ENCODE data around the gene HM13.

DNA sequence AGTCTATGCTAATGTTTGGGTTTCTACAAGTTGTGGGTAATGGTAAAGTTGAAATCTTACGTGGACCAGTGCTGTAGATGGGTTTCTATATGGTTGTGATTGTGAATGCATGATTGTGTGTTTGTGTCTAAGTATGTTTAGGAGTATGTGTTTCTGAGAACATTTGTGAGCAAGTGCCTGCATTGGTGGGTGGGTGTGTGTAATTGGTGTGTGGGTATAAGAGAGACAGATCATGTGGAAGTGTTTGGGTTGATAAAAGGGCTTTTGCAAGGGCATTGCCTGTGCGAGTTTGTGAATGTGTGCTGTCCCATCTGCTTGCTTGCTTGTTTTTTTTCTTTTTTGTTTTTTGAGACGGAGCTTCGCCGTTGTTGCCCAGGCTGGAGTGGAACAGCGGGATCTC, 65.0 kb downstream of the HM13 start:
- TF ChIP-seq, protein P1, sequence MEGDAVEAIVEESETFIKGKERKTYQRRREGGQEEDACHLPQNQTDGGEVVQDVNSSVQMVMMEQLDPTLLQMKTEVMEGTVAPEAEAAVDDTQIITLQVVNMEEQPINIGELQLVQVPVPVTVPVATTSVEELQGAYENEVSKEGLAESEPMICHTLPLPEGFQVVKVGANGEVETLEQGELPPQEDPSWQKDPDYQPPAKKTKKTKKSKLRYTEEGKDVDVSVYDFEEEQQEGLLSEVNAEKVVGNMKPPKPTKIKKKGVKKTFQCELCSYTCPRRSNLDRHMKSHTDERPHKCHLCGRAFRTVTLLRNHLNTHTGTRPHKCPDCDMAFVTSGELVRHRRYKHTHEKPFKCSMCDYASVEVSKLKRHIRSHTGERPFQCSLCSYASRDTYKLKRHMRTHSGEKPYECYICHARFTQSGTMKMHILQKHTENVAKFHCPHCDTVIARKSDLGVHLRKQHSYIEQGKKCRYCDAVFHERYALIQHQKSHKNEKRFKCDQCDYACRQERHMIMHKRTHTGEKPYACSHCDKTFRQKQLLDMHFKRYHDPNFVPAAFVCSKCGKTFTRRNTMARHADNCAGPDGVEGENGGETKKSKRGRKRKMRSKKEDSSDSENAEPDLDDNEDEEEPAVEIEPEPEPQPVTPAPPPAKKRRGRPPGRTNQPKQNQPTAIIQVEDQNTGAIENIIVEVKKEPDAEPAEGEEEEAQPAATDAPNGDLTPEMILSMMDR (conservative IDR thresholded peaks at IDR 0.05; ENCODE audit: low read length), result no peak
- no peak for TF ChIP-seq EZH2phosphoT487 (IDR thresholded peaks at IDR 0.05; ENCODE audit: borderline replicate concordance, low read depth, low read length)
